Hematopoietic multipotent progenitor cell treated with erythropoietin and hydrocortisone succinate and interleukin-3 and kit ligand, for 8 days (in vitro differentiated cells): ENCODE measurements around the gene RACK1.

Source experiments
- DNase-seq: peaks from one replicate; pipeline ENCODE4 v3.0.0-alpha.2; 2015

RACK1 gene

DNA sequence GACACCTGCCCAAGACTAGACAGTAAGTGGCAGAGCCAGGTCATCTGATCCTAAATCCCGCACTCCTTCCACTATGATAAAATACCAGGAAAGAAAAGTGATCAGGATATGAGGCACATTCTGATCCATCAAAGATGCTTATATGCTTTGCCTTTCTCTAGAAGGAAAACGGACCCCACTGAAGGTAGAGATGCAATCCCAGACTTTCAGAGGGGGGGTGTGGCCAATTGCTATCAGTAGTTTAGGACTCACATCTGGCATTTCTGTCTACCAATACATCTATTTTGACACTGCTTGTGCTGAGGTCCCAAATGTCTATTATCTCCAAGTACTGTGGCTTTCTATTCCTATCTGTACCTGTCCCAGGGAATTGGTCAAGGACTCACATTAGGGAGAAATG is 15.6 kb upstream of the RACK1 start:
- peak; percentile 62 for DNase-seq

DNA sequence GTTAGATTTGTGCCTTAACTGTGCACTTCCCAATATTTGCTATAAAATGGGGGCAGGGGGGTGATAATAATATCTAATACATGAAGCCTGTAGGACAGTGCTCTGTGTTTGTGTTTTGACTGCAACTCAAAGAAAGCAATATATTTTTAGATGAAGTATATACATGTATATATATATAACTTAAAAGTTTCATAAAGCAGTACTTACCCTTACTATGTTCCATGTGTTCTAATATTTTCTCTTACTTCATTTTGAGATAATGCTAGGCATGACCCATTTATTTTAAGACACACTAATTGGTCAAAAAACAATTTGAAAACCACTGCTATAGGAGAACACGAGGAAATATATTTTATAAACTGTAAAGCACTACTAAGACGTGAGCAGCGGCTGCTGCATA is 14.9 kb upstream of the RACK1 start:
- no peak for DNase-seq

- no peak for DNase-seq
Measured at GRCh38 chr5:181255836-181256578, 12.3 kb upstream of the RACK1 start.

GRCh38 chr5:181255276-181255675 is 11.6 kb upstream of the RACK1 start:
- no peak for DNase-seq

DNA sequence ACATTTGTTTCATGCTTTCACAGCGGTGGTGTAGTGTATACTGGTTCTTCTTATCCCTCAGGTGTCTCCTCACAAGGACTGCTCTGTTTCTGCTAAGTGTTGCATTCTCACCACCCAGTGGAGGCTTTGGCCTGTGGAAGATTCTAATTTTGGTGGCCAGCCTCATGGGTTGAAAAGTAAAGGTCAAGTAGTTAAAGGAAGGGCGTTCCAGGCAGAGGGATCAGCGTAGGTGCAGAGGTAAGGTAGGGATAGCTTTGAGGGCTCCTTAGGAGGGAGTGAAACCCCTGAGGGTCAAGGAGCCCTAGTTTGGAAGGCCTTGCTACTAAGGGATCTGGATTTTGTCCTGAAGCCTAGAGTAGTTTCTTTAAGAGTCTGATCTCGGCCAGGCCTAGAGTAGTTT is 4.6 kb upstream of the RACK1 start:
- no peak for DNase-seq

GRCh38 chr5:181246276-181247049 is 2.8 kb upstream of the RACK1 start:
- DNase-seq = peak; percentile 80

- no peak for DNase-seq
Measured at GRCh38 chr5:181245427-181246275, 1.9 kb upstream of the RACK1 start.

- peak; percentile 31 for DNase-seq
Measured at GRCh38 chr5:181243018-181243563, 615 bp downstream of the RACK1 start.

DNA sequence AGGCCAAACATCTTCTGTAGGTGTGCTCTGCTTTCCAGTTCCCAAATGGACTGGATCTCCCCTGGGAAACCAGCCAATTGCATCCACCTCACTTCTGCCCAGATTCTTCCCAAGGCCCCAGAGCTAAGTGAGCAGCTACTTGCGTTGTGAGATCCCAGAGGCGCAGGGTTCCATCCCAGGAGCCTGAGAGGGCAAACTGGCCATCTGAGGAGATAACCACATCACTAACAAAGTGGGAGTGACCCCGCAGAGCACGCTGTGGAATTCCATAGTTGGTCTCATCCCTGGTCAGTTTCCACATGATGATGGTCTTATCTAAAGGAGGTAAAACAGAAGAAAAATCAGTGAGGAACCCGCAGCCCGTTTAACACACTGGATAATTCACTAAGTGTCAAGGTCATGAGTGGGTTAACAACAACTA is 1.7 kb downstream of the RACK1 start:
- DNase-seq = no peak

GRCh38 chr5:181241393-181241975 is 2.2 kb downstream of the RACK1 start:
- DNase-seq = peak; percentile 83

- no peak for DNase-seq
Measured at GRCh38 chr5:181239062-181239663, 4.5 kb downstream of the RACK1 start.

GRCh38 chr5:181237729-181238385 is 5.8 kb downstream of the RACK1 start:
- no peak for DNase-seq

- no peak for DNase-seq
Measured at GRCh38 chr5:181236954-181237641, 6.6 kb downstream of the RACK1 start.

- no peak for DNase-seq
Measured at GRCh38 chr5:181236471-181236870, 7.2 kb downstream of the RACK1 start.

- DNase-seq = peak; percentile 25
Measured at GRCh38 chr5:181235689-181236366, 7.9 kb downstream of the RACK1 start.

- no peak for DNase-seq
Measured at GRCh38 chr5:181235323-181235688, 8.4 kb downstream of the RACK1 start.

DNA sequence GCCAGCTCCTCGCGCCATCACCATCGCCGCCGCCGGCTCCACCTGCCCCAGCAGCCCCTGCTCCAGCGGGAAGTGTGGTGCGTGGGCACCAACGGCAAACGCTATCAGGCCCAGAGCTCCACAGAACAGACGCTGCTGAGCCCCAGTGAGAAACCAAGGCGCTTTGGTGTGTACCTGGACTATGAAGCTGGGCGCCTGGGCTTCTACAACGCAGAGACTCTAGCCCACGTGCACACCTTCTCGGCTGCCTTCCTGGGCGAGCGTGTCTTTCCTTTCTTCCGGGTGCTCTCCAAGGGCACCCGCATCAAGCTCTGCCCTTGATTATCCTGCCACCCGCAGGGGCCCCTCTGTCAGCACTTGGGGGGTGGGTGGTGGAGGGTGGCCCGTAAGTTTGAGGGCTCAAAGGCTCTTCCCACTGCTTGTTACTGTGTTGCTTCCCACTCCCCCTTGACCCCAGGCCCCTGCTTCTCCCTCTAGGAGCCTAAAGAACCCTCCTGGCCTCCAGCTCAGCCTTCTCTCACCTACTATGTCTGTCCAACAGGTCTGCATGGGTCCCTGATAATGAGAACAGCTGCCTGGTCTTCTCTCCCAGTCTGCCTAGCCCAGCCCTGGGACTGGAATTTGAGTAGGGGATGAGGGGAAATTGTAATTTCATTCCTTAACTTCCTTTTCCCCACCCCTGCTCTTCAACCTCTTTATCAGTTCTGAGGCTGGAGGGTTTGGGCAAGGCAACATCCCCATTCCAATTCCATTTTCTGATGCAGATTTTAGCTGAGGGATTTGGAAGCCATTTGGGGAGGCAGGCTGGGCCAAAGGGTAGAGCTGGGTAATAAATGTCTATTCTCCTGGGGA is 9.0 kb downstream of the RACK1 start:
- no peak for DNase-seq

DNA sequence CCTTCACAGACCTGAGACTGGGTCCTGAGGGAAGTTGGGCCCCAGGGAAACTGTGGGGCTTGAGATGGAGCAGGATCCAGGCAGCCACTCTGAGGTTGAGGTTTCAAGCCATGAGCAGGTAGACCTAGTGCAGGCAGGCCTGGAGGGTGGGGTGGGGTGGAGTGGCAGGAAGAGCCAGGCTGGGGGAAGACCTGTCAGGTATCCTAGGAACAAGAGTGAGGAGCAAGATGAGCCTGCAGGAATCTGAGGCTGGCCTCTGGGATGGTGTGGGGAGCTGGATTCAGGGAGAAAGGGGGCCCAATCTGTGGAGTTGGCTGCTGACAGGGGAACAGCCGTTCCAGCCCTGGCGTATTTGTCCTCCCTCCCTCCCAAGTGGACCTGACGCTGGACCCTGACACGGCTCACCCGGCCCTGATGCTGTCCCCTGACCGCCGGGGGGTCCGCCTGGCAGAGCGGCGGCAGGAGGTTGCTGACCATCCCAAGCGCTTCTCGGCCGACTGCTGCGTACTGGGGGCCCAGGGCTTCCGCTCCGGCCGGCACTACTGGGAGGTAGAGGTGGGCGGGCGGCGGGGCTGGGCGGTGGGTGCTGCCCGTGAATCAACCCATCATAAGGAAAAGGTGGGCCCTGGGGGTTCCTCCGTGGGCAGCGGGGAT is 9.8 kb downstream of the RACK1 start:
- DNase-seq = no peak
